Endothelial cell (in vitro differentiated cells): ENCODE measurements around the gene TMEM40. TPM values are rescaled to one million over a fixed set of nuclear protein-coding genes. Genes with fewer than 3 reads are reported as not detected.
"Not testable (repeated sequence)": the region's sequence is repeated elsewhere in the genome, so short reads cannot be mapped to it uniquely, and the experiment has no call there.

Experiments used
- DNase-seq: peaks from one replicate; pipeline ENCODE4 v3.0.0; 2021; ENCODE audit warnings: low spot score
- H3K27ac Mint-ChIP-seq: one replicate; pipeline ENCODE4 v1.8.0; 2021; ENCODE audit warnings: mixed read lengths, inconsistent platforms; ENCODE audit not compliant: unreplicated experiment
- H3K27me3 Mint-ChIP-seq: one replicate; pipeline ENCODE4 v1.8.0; 2021; ENCODE audit warnings: mild to moderate bottlenecking, moderate library complexity, mixed read lengths, inconsistent platforms; ENCODE audit not compliant: unreplicated experiment
- H3K36me3 Mint-ChIP-seq: one replicate; pipeline ENCODE4 v1.8.0; 2021; ENCODE audit warnings: mild to moderate bottlenecking, low read depth, mixed read lengths, inconsistent platforms; ENCODE audit not compliant: unreplicated experiment
- H3K4me1 Mint-ChIP-seq: one replicate; pipeline ENCODE4 v1.8.0; 2021; ENCODE audit warnings: mild to moderate bottlenecking, mixed read lengths, inconsistent platforms; ENCODE audit not compliant: unreplicated experiment
- H3K4me3 Mint-ChIP-seq: one replicate; pipeline ENCODE4 v1.8.0; 2021; ENCODE audit warnings: mild to moderate bottlenecking, mixed read lengths, inconsistent platforms; ENCODE audit not compliant: unreplicated experiment
- H3K9me3 Mint-ChIP-seq: one replicate; pipeline ENCODE4 v1.8.0; 2021; ENCODE audit warnings: mixed read lengths, inconsistent platforms; ENCODE audit not compliant: unreplicated experiment
- total RNA-seq: library from RNA; stranded (reverse); fragmentation: NEBNext Ultra II Directional; extraction: Animal tissue kit (Norgen Biotek cat#: 25700); gene quantifications from one replicate; pipeline ENCODE4 v1.2.1, GENCODE V29; 2021; ENCODE audit not compliant: unreplicated experiment
- TF ChIP-seq, protein P1 (sequence below): fragments of 200-600 bp; sonication (generic); IDR thresholded peaks from one replicate; pipeline ENCODE4 v1.5.0; 2021; ENCODE audit warnings: antibody characterized with exemption; ENCODE audit not compliant: unreplicated experiment

Gene TMEM40
- total RNA-seq, 1 donor from 2014 or later, result not detected

DNA sequence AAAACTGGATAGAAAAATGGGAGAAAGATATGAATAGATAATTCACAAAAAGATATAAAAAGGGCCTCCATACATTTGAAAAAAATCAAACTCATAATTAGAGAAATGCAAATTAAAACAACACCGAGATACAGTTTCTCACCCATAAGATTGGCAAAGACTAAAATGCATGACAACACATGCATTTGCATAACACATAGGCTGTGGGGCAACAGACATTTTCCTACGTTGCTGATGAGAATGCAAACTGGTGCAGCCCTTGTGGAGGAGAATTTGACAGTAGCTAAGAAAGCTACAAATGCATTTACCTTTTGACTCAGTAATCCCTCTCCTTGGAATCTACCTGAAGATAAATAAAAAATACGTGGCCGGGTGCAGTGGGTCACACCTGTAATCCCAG lies 26.0 kb upstream of the TMEM40 start:
- Mint-ChIP-seq H3K4me3 (no peak overlapping the region), H3K36me3 (no peaks in the 10 kb centered on the region), H3K9me3 (no peaks in the 10 kb centered on the region), H3K27ac (no peak overlapping the region), H3K4me1 (no peaks in the 10 kb centered on the region), H3K27me3 (peaks cover 2% of the 10 kb centered on the region)
- DNase-seq, result no peak
- TF ChIP-seq, protein P1, sequence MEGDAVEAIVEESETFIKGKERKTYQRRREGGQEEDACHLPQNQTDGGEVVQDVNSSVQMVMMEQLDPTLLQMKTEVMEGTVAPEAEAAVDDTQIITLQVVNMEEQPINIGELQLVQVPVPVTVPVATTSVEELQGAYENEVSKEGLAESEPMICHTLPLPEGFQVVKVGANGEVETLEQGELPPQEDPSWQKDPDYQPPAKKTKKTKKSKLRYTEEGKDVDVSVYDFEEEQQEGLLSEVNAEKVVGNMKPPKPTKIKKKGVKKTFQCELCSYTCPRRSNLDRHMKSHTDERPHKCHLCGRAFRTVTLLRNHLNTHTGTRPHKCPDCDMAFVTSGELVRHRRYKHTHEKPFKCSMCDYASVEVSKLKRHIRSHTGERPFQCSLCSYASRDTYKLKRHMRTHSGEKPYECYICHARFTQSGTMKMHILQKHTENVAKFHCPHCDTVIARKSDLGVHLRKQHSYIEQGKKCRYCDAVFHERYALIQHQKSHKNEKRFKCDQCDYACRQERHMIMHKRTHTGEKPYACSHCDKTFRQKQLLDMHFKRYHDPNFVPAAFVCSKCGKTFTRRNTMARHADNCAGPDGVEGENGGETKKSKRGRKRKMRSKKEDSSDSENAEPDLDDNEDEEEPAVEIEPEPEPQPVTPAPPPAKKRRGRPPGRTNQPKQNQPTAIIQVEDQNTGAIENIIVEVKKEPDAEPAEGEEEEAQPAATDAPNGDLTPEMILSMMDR, result no peak

DNA sequence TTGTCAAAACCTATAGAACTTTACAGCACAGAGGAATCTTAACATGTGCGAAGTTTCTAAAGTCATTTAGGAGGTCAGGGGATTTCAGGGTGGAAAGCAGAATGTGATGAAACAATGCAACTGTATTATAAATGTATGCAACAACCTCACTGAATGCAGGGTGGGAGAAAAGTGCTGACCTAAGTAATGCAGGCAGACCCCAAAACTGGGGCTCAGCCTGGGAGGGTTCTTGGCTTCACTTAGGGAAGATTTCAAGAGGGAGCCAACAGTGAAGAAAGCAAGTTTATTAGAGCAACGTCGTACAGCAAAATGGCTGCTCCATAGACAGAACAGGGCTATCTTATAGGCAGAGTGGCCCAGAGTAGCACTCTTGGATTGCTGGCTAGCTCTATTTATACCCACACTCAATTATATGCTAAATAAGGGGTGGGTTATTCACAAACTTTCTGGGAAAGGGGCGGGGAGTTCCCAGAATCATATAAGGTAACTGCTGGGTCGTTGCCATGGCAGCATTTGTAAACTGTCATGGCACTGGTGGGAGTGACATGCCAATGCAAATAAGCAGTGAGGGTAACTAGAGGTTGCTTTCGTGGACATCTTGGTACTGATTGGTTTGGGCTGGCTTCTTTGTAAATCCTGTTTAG lies 23.2 kb upstream of the TMEM40 start:
- Mint-ChIP-seq H3K27ac (no peak overlapping the region), H3K36me3 (no peaks in the 10 kb centered on the region), H3K4me3 (no peak overlapping the region), H3K27me3 (no peaks in the 10 kb centered on the region), H3K4me1 (no peaks in the 10 kb centered on the region), H3K9me3 (no peaks in the 10 kb centered on the region)
- TF ChIP-seq, protein P1, result no peak
- no peak for DNase-seq

DNA sequence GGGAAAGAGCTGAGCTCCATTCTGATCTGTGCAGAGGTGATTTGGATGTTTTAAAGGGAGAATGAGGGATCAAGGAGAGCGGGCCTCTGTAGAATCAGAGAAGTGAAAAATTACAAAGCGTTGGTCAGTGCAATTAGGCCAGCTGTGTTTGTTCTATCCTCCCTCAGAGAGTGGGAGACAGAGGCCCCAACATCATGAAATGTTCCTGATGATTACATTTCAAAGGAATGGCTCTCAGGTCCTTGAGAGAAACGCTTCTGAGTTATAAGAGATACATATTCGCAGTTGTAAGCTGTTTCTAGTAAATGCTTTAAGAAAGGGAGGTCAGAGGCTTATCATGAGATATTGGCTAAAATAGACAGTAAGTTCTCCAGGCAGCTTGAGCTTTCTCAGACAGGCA lies 21.7 kb upstream of the TMEM40 start:
- Mint-ChIP-seq H3K27ac (no peak overlapping the region), H3K36me3 (no peaks in the 10 kb centered on the region), H3K4me1 (no peaks in the 10 kb centered on the region), H3K9me3 (no peaks in the 10 kb centered on the region), H3K4me3 (no peak overlapping the region), H3K27me3 (no peaks in the 10 kb centered on the region)
- no peak for DNase-seq
- TF ChIP-seq, protein P1, result no peak

DNA sequence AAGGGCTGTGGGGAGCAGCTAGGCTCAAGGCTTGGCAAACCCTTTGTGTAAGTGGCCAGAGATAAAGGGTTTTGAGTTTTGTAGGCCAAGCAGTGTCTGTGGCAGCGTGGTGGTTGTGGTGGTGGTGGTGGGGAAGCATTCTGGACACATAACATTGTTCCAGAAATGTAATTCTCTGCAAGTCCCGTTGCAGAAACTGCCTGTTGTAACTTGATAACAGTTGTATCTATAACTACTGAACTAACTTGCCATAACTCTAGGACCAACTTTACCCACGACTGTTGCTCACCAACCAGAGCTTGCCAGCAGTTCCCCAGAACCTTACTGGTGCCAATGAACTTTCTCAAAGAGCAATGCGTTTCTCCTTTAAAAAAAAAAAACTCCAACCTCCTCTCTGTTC lies 18.1 kb upstream of the TMEM40 start:
- peaks cover 8% of the 10 kb centered on the region for H3K9me3 Mint-ChIP-seq
- peaks cover 1% of the 10 kb centered on the region for H3K27me3 Mint-ChIP-seq
- peaks cover 12% of the 10 kb centered on the region for H3K4me1 Mint-ChIP-seq
- no peaks in the 10 kb centered on the region for H3K36me3 Mint-ChIP-seq
- H3K4me3 Mint-ChIP-seq, result no peak overlapping the region
- TF ChIP-seq, protein P1, result no peak
- no peak overlapping the region for H3K27ac Mint-ChIP-seq
- no peak for DNase-seq

DNA sequence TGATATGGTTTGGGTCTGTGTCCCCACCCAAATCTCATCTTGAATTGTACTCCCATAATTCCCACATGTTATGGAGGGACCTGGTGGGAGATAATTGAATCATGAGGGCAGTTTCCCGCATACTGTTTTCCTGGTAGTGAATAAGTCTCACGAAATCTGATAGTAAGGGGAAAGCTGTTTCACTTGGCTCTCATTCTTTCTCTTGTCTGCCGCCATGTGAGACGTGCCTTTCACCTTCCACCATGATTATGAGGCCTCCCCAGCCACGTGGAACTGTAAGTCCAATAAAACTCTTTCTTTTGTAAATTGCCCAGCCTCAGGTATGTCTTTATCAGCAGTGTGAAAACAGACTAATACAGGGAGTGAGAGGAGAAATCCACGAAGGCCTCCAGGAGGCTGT lies 16.9 kb upstream of the TMEM40 start:
- H3K4me1 Mint-ChIP-seq, result peaks cover 16% of the 10 kb centered on the region
- H3K27ac Mint-ChIP-seq, H3K27me3 Mint-ChIP-seq, H3K4me3 Mint-ChIP-seq, H3K36me3 Mint-ChIP-seq, H3K9me3 Mint-ChIP-seq, DNase-seq: not testable (repeated sequence)
